Activated CD4-positive, alpha-beta T cell treated with anti-CD3 and anti-CD28 coated beads, Interleukin-10, Interleukin-2, amounts not matched to agents 100 ng/mL and 50 ng/mL, durations not matched to agents 16 hours and 8 hours (primary cell): ENCODE results near the gene BCDIN3D.
A peak's percentile ranks its signal among the peaks of the same experiment; 100 is the strongest.

ENCODE experiments used
- DNase-seq: peaks from one replicate; pipeline ENCODE4 v3.0.0-alpha.2; 2020

Gene BCDIN3D

GRCh38 chr12:49854976-49855375 is 12.1 kb upstream of the BCDIN3D start:
- DNase-seq, result no peak

DNA sequence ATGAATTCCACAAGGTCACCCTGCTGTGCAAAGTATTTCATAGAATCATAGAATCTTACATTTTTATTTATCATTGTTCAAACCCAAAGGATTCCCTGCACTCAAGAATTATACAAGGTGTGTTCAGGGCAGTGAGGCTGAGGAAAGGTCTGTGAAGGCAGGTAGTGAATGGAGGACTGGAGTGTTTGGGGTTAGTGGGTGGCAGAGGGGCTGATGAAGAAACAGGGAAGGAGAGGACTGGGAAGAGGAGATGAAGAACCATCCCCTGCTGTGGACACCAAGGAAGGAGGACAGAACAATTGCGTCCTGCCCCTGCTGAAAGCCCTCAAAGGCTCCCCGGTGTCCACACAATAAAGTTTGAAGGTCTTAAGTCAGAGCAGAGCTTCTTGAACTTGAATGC is 10.8 kb upstream of the BCDIN3D start:
- DNase-seq, result no peak

- DNase-seq, result no peak
Observed at GRCh38 chr12:49847161-49847560, 4.3 kb upstream of the BCDIN3D start.

GRCh38 chr12:49846032-49846431 is 3.1 kb upstream of the BCDIN3D start:
- no peak for DNase-seq

- DNase-seq, result no peak
Observed at GRCh38 chr12:49843876-49844437, 1.1 kb upstream of the BCDIN3D start.

GRCh38 chr12:49843411-49843810 is 505 bp upstream of the BCDIN3D start:
- no peak for DNase-seq

GRCh38 chr12:49838973-49839633 is 3.8 kb downstream of the BCDIN3D start:
- peak; percentile 56 for DNase-seq

GRCh38 chr12:49832836-49833421 is 10.0 kb downstream of the BCDIN3D start:
- DNase-seq, result no peak

DNA sequence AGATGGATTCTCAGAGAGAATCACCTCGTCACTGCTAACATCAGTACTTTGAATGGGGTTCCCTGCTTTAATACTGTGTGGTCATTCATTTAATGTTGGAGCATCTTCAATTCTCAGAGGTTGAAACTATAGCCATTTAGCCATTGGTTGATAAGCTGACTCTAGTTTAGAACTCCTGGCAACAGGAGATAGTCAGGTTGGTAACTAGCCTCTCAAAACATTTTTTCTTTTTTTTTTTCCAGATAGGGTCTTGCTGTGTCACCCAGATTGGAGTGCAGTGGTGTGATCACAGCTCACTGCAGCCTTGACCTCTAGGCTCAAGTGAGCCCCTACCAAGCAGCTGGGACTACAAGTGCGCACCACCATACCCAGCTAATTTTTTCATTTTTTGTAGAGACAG is 11.2 kb downstream of the BCDIN3D start:
- DNase-seq, result no peak

DNA sequence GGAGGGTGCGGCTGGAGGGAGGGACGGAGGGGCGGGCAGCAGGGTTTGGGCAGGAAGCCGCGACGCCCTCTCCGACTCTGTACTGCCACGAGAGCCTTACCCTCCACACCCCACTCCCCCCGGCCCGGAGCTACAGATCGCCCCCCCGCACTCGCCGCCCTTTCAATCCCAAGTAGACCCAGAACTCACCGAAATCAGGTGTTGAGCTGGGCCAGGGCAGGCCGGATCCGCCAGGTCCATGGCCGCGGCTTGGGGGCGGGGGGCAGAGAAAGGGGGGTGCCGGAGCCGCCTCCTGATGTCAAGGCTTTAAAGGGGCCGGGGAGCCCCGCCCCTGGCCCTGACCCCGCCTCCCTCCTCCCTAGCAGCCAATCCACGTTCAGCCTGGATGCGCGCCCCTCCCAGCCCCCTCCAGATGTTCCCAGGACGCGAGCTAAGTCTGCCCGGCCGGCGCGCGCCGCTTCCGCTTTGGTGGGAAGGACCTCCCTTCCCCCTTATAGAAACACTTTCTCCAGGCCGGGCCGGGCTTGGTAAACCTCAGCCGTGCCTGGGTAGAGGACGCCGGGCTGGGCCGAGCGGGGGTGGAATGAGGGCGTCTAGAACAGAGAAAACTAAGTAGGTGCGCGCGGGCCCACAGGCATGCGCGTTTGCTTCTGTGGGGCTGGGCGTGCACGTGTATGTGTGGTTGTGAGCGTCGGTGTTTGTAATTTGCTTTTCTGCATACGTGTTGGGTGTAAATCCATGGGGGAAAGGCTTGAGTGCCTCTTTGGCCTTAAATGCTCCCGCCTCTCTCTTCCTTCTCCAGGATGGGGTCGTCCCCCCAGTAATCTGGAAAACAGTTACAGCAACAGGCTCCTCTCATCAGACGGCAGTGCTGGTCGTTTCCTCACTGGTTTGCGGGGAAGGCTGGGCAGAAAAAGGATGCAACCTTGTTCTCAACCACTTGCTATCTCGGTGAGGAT is 14.5 kb downstream of the BCDIN3D start, which contains the start of gene NCKAP5L:
TSS of gene NCKAP5L (minus strand) at position 281 of the 959 bp plus-strand sequence. CDS start 24,369 bp downstream, outside the sequence.
- DNase-seq, result peak; percentile 95

DNA sequence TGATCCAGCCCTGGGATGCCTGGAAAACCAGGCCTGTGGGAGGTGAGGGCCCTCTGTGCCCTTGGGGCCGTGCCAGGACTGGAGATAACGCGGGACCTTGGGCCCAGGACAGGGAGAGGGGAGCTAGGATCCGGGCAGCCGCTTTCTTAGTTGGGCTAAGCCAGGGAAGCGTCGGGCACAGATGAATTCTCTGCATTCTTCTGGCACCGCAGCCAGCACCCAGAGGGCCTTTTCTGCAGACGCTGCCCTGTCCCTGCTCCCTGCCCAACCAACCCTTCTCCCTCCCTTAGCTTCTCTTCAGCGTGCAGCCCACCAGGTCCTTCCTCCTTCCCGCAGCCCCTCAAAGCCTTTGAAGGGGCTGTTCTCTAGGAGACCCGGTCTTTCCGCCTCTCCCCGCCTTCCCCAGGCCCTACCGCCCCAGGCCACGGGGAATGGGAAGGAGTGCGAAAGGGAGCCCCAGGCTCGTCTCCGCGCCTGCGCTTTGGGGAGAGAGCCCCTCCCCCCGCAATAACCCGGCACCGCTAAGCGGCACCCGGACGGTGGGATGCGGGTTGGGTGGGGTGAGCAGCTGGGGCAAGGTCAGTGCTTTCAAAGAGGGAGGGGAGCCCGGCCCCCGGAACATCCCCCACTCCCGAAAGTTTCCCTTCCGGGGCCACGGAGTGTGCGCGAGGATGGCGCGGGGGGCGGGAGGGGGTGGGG is 15.4 kb downstream of the BCDIN3D start:
- DNase-seq, result peak; percentile 21

GRCh38 chr12:49827051-49827400 is 15.9 kb downstream of the BCDIN3D start:
- DNase-seq, result no peak

GRCh38 chr12:49825971-49826421 is 16.9 kb downstream of the BCDIN3D start:
- DNase-seq, result no peak

DNA sequence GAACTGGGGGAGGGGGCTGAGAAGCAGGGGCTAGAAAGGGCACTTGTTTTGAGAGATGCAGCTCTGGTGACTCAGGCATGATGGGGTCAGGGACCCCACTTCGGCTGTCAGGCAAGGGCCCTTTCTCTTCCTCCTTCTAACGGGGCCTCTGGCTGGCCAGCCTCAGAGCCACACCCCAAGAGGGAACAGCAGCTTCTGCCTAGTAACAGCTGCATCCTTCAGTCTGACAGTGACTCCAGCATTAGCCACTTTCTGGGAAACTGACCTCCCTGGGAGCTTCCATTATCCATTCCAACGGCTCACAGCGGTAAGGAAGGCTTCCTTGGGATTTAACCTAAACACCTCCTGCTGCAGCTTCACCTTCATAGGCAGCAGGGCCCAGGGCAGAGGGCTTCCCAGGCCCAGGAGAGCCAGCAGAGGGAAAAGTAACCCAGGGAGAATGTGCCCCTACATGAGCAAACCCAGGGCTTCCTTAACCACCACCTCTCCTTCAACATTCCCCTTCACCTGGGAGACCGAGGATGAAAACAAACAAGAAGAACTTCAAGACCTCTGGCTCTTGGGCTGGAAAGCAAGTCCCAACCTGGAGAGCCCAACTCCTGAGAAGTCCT is 17.4 kb downstream of the BCDIN3D start:
- DNase-seq, result no peak

- DNase-seq, result no peak
Observed at GRCh38 chr12:49824895-49825294, 18.0 kb downstream of the BCDIN3D start.

GRCh38 chr12:49824416-49824815 is 18.5 kb downstream of the BCDIN3D start:
- DNase-seq, result no peak

DNA sequence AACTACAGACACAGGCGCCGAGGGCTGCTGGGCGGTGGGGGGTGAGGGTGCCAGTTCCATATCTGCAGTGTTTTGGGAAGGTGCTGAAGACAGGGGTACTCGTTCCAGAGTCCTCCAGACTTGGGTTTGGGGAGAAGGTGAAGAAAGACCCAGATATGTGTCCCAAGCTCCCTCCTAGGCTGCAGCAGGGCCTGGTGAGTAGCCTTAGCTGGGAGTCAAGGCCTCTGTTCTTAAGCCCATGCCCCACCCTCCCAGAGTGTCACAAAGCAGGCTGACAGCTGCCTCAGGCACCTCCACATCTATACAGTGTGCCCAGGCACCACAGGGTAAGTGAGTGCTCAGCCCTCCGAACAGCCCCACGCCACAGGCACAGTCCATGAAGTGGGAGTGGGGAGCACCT is 19.0 kb downstream of the BCDIN3D start:
- no peak for DNase-seq

- DNase-seq, result no peak
Observed at GRCh38 chr12:49823350-49823749, 19.6 kb downstream of the BCDIN3D start.

GRCh38 chr12:49821373-49822287 is 21.3 kb downstream of the BCDIN3D start:
- DNase-seq, result no peak

DNA sequence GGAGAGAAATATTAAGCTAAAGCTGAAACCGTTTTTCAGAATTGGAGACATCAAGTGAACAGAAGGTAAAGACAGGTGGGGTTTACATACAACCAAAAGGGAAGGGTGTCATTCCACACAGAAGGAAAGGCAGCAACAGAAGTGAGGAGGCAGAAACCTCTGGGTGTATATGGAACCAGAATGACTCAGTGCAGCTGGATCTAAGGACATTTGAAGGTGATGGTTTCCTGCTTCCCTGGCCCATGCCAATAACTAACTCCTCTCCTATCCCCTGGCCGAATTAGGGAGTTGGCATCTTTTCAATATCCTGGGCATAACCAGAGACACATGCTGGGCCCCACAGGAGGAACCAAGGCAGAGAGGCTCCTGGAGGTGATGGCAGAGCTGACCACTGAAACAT is 23.1 kb downstream of the BCDIN3D start:
- no peak for DNase-seq
